ENCODE data around the gene PITPNM2.

- TF ChIP-seq POLR2AphosphoS5 (IDR thresholded peaks at IDR 0.05; ENCODE audit: borderline replicate concordance, low read depth, low read length) (no peak), EZH2 (IDR thresholded peaks at IDR 0.05) (no peak), FOXP2 (optimal IDR thresholded peaks at IDR 0.05; ENCODE audit: control extremely low read depth, extremely low read length, insufficient read depth) (no peak)
Measured at GRCh38 chr12:123126294-123127181, 24.4 kb downstream of the PITPNM2 start.

All from SK-N-MC (cell line).